Bronchial epithelial cell (primary cell): ENCODE measurements around the gene PAOX. TPM values are rescaled to one million over a fixed set of nuclear protein-coding genes. Genes with fewer than 3 reads are reported as not detected.

Experiments
- DNase-seq: peaks from one replicate; pipeline ENCODE4 v3.0.0-alpha.2; 2010; ENCODE audit warnings: low read depth
- FAIRE-seq: peaks from 2 replicates; lab custom pipeline; 2011; peaks lifted over from hg19 to GRCh38; lab: Jason Lieb, UNC
- H3K27me3 ChIP-seq: 2 replicates; pipeline ENCODE4 v1.5.1; 2011; ENCODE audit warnings: low read length; ENCODE audit not compliant: control insufficient read depth, insufficient read depth
- H3K36me3 ChIP-seq: 2 replicates; pipeline ENCODE4 v1.5.1; 2011; ENCODE audit warnings: low read length; ENCODE audit not compliant: control insufficient read depth, insufficient read depth
- H3K4me3 ChIP-seq: 2 replicates; pipeline ENCODE4 v1.5.1; 2011; ENCODE audit warnings: mild to moderate bottlenecking, low read depth, low read length, control low read depth
- CTCF ChIP-seq: IDR thresholded peaks from 2 replicates; pipeline ENCODE4 v1.5.1; 2011; ENCODE audit warnings: mild to moderate bottlenecking, moderate library complexity, low read length, control low read depth, inconsistent platforms; ENCODE audit not compliant: insufficient read depth, severe bottlenecking
- total RNA-seq: library from RNA; depleted of rRNA; stranded (reverse); fragments of >200 nt; gene quantifications from 2 replicates; pipeline ENCODE4 v1.2.1, GENCODE V29; 2014

The PAOX gene
- total RNA-seq, 1 donor from 2014 or later, result 5.0 TPM

- no peak for TF ChIP-seq CTCF
- no peaks in the 10 kb centered on the region for H3K27me3 ChIP-seq
- H3K4me3 ChIP-seq, result no peak overlapping the region
- H3K36me3 ChIP-seq, result peaks cover 5% of the 10 kb centered on the region
- no peak for FAIRE-seq
- no peak for DNase-seq
Measured at GRCh38 chr10:133391249-133391635, 12.2 kb downstream of the PAOX start.

GRCh38 chr10:133391761-133392518, 12.9 kb downstream of the PAOX start:
- Histone ChIP-seq H3K36me3 (peaks cover 7% of the 10 kb centered on the region), H3K27me3 (no peaks in the 10 kb centered on the region), H3K4me3 (no peak overlapping the region)
- no peak for TF ChIP-seq CTCF
- FAIRE-seq (no peak), DNase-seq (no peak)

GRCh38 chr10:133393401-133394063, 14.5 kb downstream of the PAOX start:
- TF ChIP-seq CTCF, result no peak
- peaks cover 10% of the 10 kb centered on the region for H3K36me3 ChIP-seq
- no peak for FAIRE-seq
- peak overlapping the region; percentile 73 for H3K4me3 ChIP-seq
- DNase-seq, result no peak
- no peaks in the 10 kb centered on the region for H3K27me3 ChIP-seq

GRCh38 chr10:133394064-133394663, 15.1 kb downstream of the PAOX start, which contains the start of gene MTG1:
Gene MTG1, plus strand, starts transcription at chr10:133394157. Its CDS starts 64 bp downstream, at chr10:133394221.
- H3K36me3 ChIP-seq, result peaks cover 13% of the 10 kb centered on the region
- FAIRE-seq (no peak), DNase-seq (peak; percentile 75)
- peak within 1 kb of the TSS; percentile 73 for H3K4me3 ChIP-seq
- peak; percentile 33 for TF ChIP-seq CTCF
- no peaks in the 10 kb centered on the region for H3K27me3 ChIP-seq

GRCh38 chr10:133394801-133395221, 15.7 kb downstream of the PAOX start:
- DNase-seq (no peak), FAIRE-seq (no peak)
- Histone ChIP-seq H3K27me3 (no peaks in the 10 kb centered on the region), H3K36me3 (peaks cover 16% of the 10 kb centered on the region), H3K4me3 (peak overlapping the region; percentile 73)
- TF ChIP-seq CTCF, result no peak
